H1 (cell line): Measurements from ENCODE around the gene CD276.

Experiments used
- BACH1 ChIP-seq: IDR thresholded peaks from 2 replicates; pipeline ENCODE4 v1.6.1; 2012; ENCODE audit warnings: low read length, improper control_type of control experiment
- CTCF ChIP-seq, 3 experiments: IDR thresholded peaks; 1 replicate in 2 of 3; 2 replicates in 1 of 3; pipeline versions ENCODE4 v1.5.1 to v1.6.1; 2011; ENCODE audit warnings: low read length in 3 of 3, mild to moderate bottlenecking in 3 of 3, inconsistent platforms in 2 of 3, low read depth in 1 of 3, moderate library complexity in 1 of 3; ENCODE audit not compliant: insufficient read depth in 1 of 3; ENCODE audit errors: control extremely low read depth in 1 of 3
- EP300 ChIP-seq, 2 experiments: IDR thresholded peaks; 1 replicate in 1 of 2; 2 replicates in 1 of 2; pipeline ENCODE4 v1.6.1; 2011 to 2012; ENCODE audit warnings: low read depth in 2 of 2, low read length in 2 of 2, mild to moderate bottlenecking in 2 of 2, borderline replicate concordance in 1 of 2, inconsistent platforms in 1 of 2, moderate library complexity in 1 of 2
- EZH2 ChIP-seq: fragments of 200-600 bp; sonication (generic); IDR thresholded peaks from 2 replicates; pipeline ENCODE4 v1.7.1; 2012; ENCODE audit warnings: low read depth, mild to moderate bottlenecking, moderate library complexity, low read length, inconsistent platforms; ENCODE audit not compliant: severe bottlenecking
- NRF1 ChIP-seq: IDR thresholded peaks from 2 replicates; pipeline ENCODE4 v1.6.1; 2011; ENCODE audit warnings: mild to moderate bottlenecking, low read depth, low read length, improper control_type of control experiment
- RAD21 ChIP-seq, 2 experiments: IDR thresholded peaks in 1 of 2; conservative IDR thresholded peaks in 1 of 2; 2 replicates each; pipeline ENCODE4 v1.6.1; 2011; ENCODE audit warnings: low read depth in 2 of 2, low read length in 2 of 2, improper control_type of control experiment in 1 of 2, inconsistent platforms in 1 of 2, mild to moderate bottlenecking in 1 of 2, moderate library complexity in 1 of 2
- SP1 ChIP-seq: IDR thresholded peaks from 2 replicates; pipeline ENCODE4 v1.6.1; 2011; ENCODE audit warnings: low read depth, low read length
- TBP ChIP-seq: IDR thresholded peaks from 2 replicates; pipeline ENCODE4 v1.6.1; 2011; ENCODE audit warnings: low read depth, low read length, improper control_type of control experiment
- TCF12 ChIP-seq: IDR thresholded peaks from 2 replicates; pipeline ENCODE4 v1.6.1; 2011; ENCODE audit warnings: low read depth, mild to moderate bottlenecking, low read length

- TF ChIP-seq NRF1 (no peak), CTCF (IDR thresholded peaks at IDR 0.05; ENCODE audit: control extremely low read depth in 1 of 3, insufficient read depth in 1 of 3, low read depth in 1 of 3, low read length in 3 of 3) (no peak), EP300 (IDR thresholded peaks at IDR 0.05; ENCODE audit: borderline replicate concordance in 1 of 2, low read depth in 2 of 2, low read length in 2 of 2) (no peak), RAD21 (IDR thresholded peaks at IDR 0.05 in 1 of 2, conservative IDR thresholded peaks at IDR 0.05 in 1 of 2; ENCODE audit: low read depth in 2 of 2, low read length in 2 of 2) (no peak), BACH1 (no peak), TCF12 (no peak), SP1 (no peak), EZH2 (no peak), TBP (no peak)
These were observed 57.2 kb downstream of the CD276 start for GRCh38 chr15:73741321-73741836.
